ENCODE results near the gene SETX.
A peak's percentile ranks its signal among the peaks of the same experiment; 100 is the strongest.

DNA sequence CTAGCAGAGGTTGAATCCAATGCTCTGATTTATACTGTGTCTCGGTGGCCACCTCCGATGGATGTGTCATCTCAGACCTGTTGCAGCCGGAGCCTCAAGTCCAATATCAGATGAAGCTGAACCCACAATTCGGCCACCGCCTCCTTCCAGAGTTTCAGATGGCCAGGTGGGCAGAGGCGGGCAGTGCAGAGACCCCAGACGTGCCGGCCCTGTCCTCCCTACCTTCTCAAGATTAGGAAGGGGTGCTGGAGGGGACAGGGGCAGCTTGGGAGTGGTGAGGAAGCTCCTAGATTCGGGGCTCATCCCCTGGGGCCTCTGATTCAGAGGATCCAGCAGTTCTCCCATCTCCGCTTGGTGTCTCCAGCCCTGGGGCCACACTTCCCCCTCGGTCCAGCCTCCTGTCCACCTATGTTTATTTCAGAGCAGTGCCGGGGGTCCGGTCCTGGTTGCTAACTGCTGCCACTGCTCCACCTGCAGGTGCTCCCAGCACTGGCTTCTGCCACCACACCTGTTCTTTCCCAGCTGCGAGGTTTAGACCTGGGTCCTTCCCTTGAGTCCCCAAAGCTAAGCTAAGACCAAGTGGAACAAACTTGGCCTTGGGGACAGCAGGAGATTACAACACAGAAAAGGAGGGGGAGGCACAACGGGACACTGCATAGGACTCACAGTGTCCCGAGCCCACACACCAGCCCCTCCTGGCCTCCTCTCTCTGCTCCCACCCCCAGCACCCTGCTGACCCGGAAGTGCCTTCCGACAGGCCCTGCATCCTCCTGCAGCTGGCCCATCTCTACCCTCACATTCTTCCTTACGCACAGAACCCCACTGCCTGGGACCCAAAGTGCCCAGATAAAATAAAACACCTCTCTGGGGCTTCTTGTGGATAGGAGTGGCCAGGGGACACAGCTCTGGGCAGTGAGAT is 111.4 kb downstream of the SETX start:
- TF ChIP-seq, protein P1, sequence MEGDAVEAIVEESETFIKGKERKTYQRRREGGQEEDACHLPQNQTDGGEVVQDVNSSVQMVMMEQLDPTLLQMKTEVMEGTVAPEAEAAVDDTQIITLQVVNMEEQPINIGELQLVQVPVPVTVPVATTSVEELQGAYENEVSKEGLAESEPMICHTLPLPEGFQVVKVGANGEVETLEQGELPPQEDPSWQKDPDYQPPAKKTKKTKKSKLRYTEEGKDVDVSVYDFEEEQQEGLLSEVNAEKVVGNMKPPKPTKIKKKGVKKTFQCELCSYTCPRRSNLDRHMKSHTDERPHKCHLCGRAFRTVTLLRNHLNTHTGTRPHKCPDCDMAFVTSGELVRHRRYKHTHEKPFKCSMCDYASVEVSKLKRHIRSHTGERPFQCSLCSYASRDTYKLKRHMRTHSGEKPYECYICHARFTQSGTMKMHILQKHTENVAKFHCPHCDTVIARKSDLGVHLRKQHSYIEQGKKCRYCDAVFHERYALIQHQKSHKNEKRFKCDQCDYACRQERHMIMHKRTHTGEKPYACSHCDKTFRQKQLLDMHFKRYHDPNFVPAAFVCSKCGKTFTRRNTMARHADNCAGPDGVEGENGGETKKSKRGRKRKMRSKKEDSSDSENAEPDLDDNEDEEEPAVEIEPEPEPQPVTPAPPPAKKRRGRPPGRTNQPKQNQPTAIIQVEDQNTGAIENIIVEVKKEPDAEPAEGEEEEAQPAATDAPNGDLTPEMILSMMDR (IDR thresholded peaks at IDR 0.05): no peak
- TF ChIP-seq POLR2AphosphoS5 (IDR thresholded peaks at IDR 0.05) (peak in 1 of 2 donors; percentile 21), EP300 (IDR thresholded peaks at IDR 0.05) (no peak), POLR2A (IDR thresholded peaks at IDR 0.05) (no peak)
